ENCODE measurements around the gene MYO15B.
A peak's percentile ranks its signal among the peaks of the same experiment; 100 is the strongest.

Gene MYO15B

DNA sequence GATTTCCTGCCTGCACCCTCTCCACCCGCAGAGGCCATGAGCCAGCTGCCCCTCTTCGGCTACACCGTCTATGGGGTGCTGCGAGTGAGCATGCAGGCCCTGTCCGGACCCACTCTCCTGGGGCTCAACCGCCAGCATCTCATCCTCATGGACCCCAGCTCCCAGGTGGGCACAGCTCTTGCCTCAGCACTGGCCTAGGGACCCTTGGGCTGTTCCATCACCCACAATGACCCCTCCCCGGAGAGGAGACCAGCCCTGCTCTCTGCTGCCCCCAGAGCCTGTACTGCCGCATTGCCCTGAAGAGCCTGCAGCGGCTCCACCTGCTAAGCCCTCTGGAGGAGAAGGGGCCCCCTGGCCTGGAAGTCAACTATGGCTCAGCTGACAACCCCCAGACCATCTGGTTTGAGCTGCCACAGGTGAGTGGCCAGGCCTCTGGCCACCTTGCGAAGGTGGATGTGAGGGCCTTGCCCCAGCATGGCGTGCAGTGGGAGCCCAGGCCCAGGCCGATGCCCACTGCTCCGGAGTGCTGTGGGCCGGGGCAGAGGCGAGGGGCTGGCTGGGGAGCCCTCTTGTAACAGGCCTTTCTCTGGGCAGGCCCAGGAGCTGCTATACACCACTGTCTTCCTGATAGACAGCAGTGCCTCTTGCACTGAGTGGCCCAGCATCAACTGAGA, 38.4 kb downstream of the MYO15B start:
- peaks cover 37 to 93% (median 70%) of the 10 kb centered on the region in 11 experiments for H3K36me3 ChIP-seq
- TF ChIP-seq Cebpa-rat (IDR thresholded peaks at IDR 0.05) = no peak
- H3K4me1 ChIP-seq = peaks cover 21 to 70% (median 62%) of the 10 kb centered on the region in 10 experiments
- no peaks in the 10 kb centered on the region for H3K9me3 ChIP-seq (replicated peaks in 1 of 11)
- H3K4me2 ChIP-seq = peak overlapping the region; percentile 29 to 97 (median 86)
- H3K9ac ChIP-seq = peak overlapping the region; percentile 22 to 73 (median 60); a peak in 19 of 22 replicates
- H3K27me3 ChIP-seq = no peaks in the 10 kb centered on the region
- H3K4me3 ChIP-seq = peak overlapping the region in 4 of 10 experiments; percentile 2 to 33 (median 6); a peak in 4 of 20 replicates
- H3K27ac ChIP-seq = peak overlapping the region in 8 of 11 experiments; percentile 39 to 83 (median 70); a peak in 17 of 22 replicates
- peaks cover 0 to 89% (median 19%) of the 10 kb centered on the region in 11 experiments; a peak in 17 of 22 replicates for H4K20me1 ChIP-seq

- H3K4me2 ChIP-seq = peak overlapping the region; percentile 29 to 97 (median 86)
These were observed 39.0 kb downstream of the MYO15B start for GRCh38 chr17:75626496-75627038.

DNA sequence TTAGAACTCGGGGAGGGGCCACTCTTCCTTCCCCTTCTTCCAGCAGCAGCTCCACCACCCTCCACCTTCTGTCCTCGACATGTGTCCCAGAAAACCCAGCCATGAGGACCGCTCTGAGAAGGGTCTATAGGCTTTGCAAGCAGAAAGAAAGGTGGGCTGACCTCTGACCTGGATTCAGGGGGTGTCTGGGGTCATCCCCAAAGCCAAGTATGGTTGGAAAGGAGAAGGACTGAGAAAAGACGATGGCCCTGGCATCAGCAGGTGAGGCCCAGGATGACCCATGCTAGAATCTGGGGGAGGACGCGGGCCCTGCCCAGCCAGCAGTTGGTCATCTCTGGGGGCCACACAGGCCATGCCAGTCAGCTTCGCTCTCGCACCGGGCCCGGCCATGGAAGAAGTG, 39.5 kb downstream of the MYO15B start:
- H3K27me3 ChIP-seq = no peaks in the 10 kb centered on the region
- peaks cover 0 to 78% (median 18%) of the 10 kb centered on the region in 11 experiments; a peak in 17 of 22 replicates for H4K20me1 ChIP-seq
- H3K4me2 ChIP-seq = peak overlapping the region in 10 of 11 experiments; percentile 38 to 97 (median 88); a peak in 19 of 22 replicates

More at GRCh38 chr17:75626496-75627038, 39.0 kb downstream of the MYO15B start:
- Histone ChIP-seq H3K4me1 (peaks cover 21 to 76% (median 66%) of the 10 kb centered on the region in 10 experiments), H4K20me1 (peaks cover 0 to 83% (median 19%) of the 10 kb centered on the region in 11 experiments; a peak in 17 of 22 replicates), H3K36me3 (peaks cover 31 to 92% (median 64%) of the 10 kb centered on the region in 11 experiments), H3K27me3 (no peaks in the 10 kb centered on the region), H3K27ac (peak overlapping the region in 8 of 11 experiments; percentile 39 to 83 (median 70); a peak in 17 of 22 replicates), H3K9ac (peak overlapping the region; percentile 22 to 73 (median 60); a peak in 19 of 22 replicates), H3K4me3 (peak overlapping the region in 5 of 10 experiments; percentile 2 to 33 (median 7); a peak in 6 of 20 replicates), H3K9me3 (replicated peaks in 1 of 11) (no peaks in the 10 kb centered on the region)
- TF ChIP-seq Cebpa-rat (IDR thresholded peaks at IDR 0.05) = no peak

DNA sequence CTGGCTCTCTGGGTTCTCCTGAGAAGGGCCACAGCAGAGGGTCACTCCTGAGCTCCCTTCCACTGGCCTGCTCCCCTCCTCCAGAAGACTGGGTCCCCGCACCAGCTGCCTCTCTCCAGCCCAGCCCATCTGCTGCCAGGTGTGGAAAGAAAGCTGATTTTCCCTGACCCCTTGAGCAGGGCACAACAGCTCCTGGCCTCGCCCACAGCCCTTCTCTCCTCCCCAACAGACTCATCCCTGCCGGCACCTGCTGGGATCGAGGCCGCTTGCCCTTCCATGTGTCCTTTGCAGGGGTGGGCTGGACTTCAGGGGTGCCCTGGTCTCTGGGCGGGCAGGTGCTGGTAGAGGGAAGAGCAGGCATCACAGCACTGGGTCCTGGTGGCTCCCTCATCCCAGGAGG, 40.8 kb downstream of the MYO15B start:
- Histone ChIP-seq H3K36me3 (peaks cover 20 to 74% (median 48%) of the 10 kb centered on the region in 11 experiments), H3K9ac (peak overlapping the region in 8 of 11 experiments; percentile 15 to 72 (median 31); a peak in 7 of 22 replicates), H3K4me1 (peaks cover 33 to 91% (median 83%) of the 10 kb centered on the region in 10 experiments), H3K27ac (peak overlapping the region in 7 of 11 experiments; percentile 12 to 83 (median 51); a peak in 8 of 22 replicates), H3K9me3 (replicated peaks in 1 of 11) (no peaks in the 10 kb centered on the region), H3K27me3 (no peaks in the 10 kb centered on the region), H3K4me3 (no peak overlapping the region), H3K4me2 (peak overlapping the region in 8 of 11 experiments; percentile 26 to 97 (median 90); a peak in 15 of 22 replicates), H4K20me1 (peaks cover 4 to 65% (median 22%) of the 10 kb centered on the region in 11 experiments; a peak in 18 of 22 replicates)
- no peak for TF ChIP-seq Cebpa-rat (IDR thresholded peaks at IDR 0.05)

More for the DNA sequence above, 39.5 kb downstream of the MYO15B start:
- Histone ChIP-seq H3K27ac (peak overlapping the region in 8 of 11 experiments; percentile 39 to 83 (median 70); a peak in 17 of 22 replicates), H3K9ac (peak overlapping the region; percentile 22 to 73 (median 60); a peak in 19 of 22 replicates), H3K4me3 (peak overlapping the region in 3 of 10 experiments; percentile 2 to 29 (median 26); a peak in 3 of 20 replicates), H3K9me3 (replicated peaks in 1 of 11) (no peaks in the 10 kb centered on the region), H3K4me1 (peaks cover 21 to 78% (median 70%) of the 10 kb centered on the region in 10 experiments), H3K36me3 (peaks cover 27 to 87% (median 59%) of the 10 kb centered on the region in 11 experiments)
- no peak for TF ChIP-seq Cebpa-rat (IDR thresholded peaks at IDR 0.05)

DNA sequence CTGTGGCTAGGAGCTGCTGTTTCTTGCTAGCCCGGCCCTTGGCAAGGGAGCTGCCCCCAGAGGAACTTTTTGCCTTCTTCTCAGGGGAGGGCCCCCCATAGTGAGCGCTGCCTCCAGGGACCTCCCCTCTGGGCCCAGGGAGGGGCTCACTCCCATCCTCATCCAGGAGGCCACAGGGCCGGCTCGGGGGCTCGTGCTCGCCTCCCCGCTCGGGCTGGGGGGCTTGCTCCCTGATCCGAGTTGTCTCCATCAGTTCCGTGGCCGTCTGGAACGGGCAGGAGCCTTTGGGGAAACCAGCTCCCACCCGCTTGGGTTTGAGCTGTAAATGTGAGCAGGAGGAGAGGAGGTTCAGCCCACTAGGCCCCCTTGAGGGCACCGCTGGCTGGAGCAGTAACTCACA, 41.6 kb downstream of the MYO15B start:
- Histone ChIP-seq H3K27ac (peak overlapping the region in 8 of 11 experiments; percentile 1 to 83 (median 34); a peak in 10 of 22 replicates), H3K9ac (peak overlapping the region in 8 of 11 experiments; percentile 15 to 72 (median 31); a peak in 10 of 22 replicates), H3K27me3 (no peaks in the 10 kb centered on the region), H4K20me1 (peaks cover 9 to 62% (median 25%) of the 10 kb centered on the region in 11 experiments; a peak in 19 of 22 replicates), H3K9me3 (replicated peaks in 1 of 11) (no peaks in the 10 kb centered on the region), H3K4me3 (no peak overlapping the region), H3K36me3 (peaks cover 15 to 67% (median 42%) of the 10 kb centered on the region in 11 experiments), H3K4me2 (peak overlapping the region in 9 of 11 experiments; percentile 9 to 97 (median 90); a peak in 15 of 22 replicates), H3K4me1 (peaks cover 40 to 93% (median 87%) of the 10 kb centered on the region in 10 experiments)
- no peak for TF ChIP-seq Cebpa-rat (IDR thresholded peaks at IDR 0.05)

GRCh38 chr17:75630071-75630917, 42.7 kb downstream of the MYO15B start:
- peaks cover 3 to 55% (median 31%) of the 10 kb centered on the region in 11 experiments; a peak in 21 of 22 replicates for H3K36me3 ChIP-seq
- 0 out of 22 replicates have a peak, but pooled peaks cover 0 to under 1% (median 0%) of the 10 kb centered on the region in 11 experiments for H3K27me3 ChIP-seq
- H3K9ac ChIP-seq = peak overlapping the region in 3 of 11 experiments; percentile 9 to 35 (median 12); a peak in 2 of 22 replicates
- peaks cover 14 to 62% (median 31%) of the 10 kb centered on the region in 11 experiments; a peak in 19 of 22 replicates for H4K20me1 ChIP-seq
- peak overlapping the region in 1 of 11 experiments; percentile 97; a peak in 1 of 22 replicates for H3K4me2 ChIP-seq
- no peak overlapping the region for H3K4me3 ChIP-seq
- H3K27ac ChIP-seq = peak overlapping the region in 3 of 11 experiments; percentile 7 to 83 (median 79); a peak in 4 of 22 replicates
- no peak for TF ChIP-seq Cebpa-rat (IDR thresholded peaks at IDR 0.05)
- no peaks in the 10 kb centered on the region for H3K9me3 ChIP-seq (replicated peaks in 1 of 11)
- H3K4me1 ChIP-seq = peaks cover 42 to 93% (median 87%) of the 10 kb centered on the region in 10 experiments

GRCh38 chr17:75631353-75631752, 43.8 kb downstream of the MYO15B start:
- H3K4me3 ChIP-seq = no peak overlapping the region
- no peak overlapping the region for H3K4me2 ChIP-seq

More at GRCh38 chr17:75631353-75631752, 43.8 kb downstream of the MYO15B start:
- H3K9me3 ChIP-seq (replicated peaks in 1 of 11) = no peaks in the 10 kb centered on the region
- H3K9ac ChIP-seq = peak overlapping the region in 2 of 11 experiments; percentile 10 to 18; a peak in 2 of 22 replicates
- peaks cover 31 to 93% (median 86%) of the 10 kb centered on the region in 10 experiments for H3K4me1 ChIP-seq
- H3K36me3 ChIP-seq = peaks cover 0 to 45% (median 20%) of the 10 kb centered on the region in 11 experiments; a peak in 18 of 22 replicates
- H3K27ac ChIP-seq = peak overlapping the region in 3 of 11 experiments; percentile 2 to 76 (median 4); a peak in 3 of 22 replicates
- peaks cover 14 to 62% (median 21%) of the 10 kb centered on the region in 11 experiments; a peak in 19 of 22 replicates for H4K20me1 ChIP-seq
- TF ChIP-seq Cebpa-rat (IDR thresholded peaks at IDR 0.05) = no peak
- H3K27me3 ChIP-seq = peaks cover 0 to 10% (median 5%) of the 10 kb centered on the region in 11 experiments; a peak in 9 of 22 replicates
